ENCODE results near the gene DNMBP.

DNMBP gene

GRCh38 chr10:99835947-99836346 lies 173.8 kb downstream of the DNMBP start:
- DNase-seq (ENCODE audit: low read depth, low spot score), result no peak

GRCh38 chr10:99834410-99834809 lies 175.3 kb downstream of the DNMBP start:
- DNase-seq (ENCODE audit: low read depth, low spot score), result no peak

DNA sequence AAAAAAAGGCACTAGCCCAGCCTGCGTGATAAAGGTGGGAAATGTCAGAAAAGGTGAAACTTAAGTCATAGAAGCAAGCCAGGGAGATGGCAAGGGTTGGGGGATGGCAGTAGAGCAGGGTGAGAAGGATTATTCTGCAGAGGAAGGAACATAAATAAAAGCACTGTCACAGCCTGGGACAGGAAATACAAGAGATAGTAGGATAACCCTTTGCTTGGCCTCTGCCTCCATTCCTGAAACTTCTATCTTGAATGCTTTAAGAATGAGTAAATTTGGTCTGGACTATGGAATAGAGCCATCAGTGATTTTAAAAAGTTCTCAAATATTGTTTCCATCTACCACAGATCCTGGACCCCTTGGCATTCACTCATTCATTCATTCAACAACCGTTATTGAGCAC lies 177.3 kb downstream of the DNMBP start:
- DNase-seq (ENCODE audit: low read depth, low spot score), result no peak

DNA sequence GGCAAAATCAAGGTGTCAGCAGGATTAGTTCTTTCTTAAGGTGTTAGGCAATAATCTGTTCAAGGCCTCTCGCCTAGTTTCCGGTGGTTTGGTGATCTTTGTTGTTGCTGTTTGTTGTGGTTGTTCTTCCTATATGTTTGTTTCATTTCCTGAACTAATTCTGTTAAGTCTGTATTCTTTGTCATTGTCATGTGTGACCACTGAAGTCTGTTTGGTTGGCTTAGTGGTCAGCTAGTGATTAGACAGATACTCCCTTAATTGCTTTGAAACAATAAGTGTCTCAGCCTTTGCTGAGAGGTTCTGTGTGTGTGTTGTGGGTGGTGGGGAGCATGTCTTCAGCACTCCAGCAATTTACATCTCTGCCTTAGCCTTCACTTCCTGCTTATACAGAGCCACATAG lies 181.3 kb downstream of the DNMBP start:
- DNase-seq (ENCODE audit: low read depth, low spot score), result no peak

DNA sequence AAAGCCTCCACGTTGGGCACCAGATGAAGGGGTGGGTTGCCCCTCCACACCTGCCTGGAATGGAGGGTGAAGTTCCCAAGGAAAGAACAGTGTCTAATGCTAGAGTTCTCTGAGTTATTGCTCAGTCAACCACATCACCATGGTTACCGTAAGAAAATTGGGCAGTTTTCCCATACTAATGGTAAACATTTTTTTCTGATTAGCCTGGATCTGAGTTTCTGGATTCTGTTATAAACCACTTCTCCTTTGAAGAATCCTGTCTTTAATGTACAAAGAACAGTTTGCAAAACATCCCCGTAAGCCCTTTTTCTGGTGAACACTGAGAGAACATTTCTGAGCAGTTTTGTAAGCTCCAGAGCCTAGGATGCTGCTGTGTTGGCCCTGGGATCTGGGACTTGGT lies 181.8 kb downstream of the DNMBP start:
- no peak for DNase-seq (ENCODE audit: low read depth, low spot score)

Data from smooth muscle cell of the brain vasculature (primary cell).